Breast epithelium (tissue), 3 donors: ENCODE results near the gene PARP11.

Source experiments
- POLR2A ChIP-seq: fragments of 450-650 bp; IDR thresholded peaks from one replicate; pipeline ENCODE4 v1.6.1; 2016; ENCODE audit warnings: antibody characterized with exemption, mild to moderate bottlenecking, moderate library complexity
- POLR2AphosphoS5 ChIP-seq, 3 donors: sonication (generic); formaldehyde crosslinking; IDR thresholded peaks; one replicate each; pipeline ENCODE4 v1.6.1; 2017; ENCODE audit warnings: antibody characterized with exemption in 3 of 3
- TF ChIP-seq, protein P1 (sequence below), 3 donors: fragments of 450-650 bp; IDR thresholded peaks; one replicate each; pipeline ENCODE4 v1.5.1; 2016 to 2017; ENCODE audit warnings: antibody characterized with exemption in 3 of 3, mild to moderate bottlenecking in 3 of 3, moderate library complexity in 3 of 3

DNA sequence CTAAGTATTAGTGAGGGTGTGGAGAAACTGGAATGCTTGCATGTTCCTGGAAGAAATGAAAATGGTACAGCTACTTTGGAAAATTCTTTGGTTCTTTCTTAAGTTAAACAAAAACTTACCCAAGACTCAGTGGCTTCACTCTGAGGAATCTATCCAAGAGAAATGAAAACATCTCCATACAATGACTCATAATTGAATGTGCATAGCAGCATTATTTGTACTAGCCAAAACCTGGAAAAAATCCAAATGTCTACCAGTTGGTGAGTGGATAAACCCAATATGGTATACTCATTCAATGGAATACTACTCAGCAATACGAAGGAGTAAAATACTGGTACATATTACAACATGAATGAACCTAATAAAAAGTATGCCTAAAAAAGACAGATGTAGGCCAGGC is 102.3 kb downstream of the PARP11 start:
- TF ChIP-seq POLR2A: no peak
- TF ChIP-seq, protein P1, sequence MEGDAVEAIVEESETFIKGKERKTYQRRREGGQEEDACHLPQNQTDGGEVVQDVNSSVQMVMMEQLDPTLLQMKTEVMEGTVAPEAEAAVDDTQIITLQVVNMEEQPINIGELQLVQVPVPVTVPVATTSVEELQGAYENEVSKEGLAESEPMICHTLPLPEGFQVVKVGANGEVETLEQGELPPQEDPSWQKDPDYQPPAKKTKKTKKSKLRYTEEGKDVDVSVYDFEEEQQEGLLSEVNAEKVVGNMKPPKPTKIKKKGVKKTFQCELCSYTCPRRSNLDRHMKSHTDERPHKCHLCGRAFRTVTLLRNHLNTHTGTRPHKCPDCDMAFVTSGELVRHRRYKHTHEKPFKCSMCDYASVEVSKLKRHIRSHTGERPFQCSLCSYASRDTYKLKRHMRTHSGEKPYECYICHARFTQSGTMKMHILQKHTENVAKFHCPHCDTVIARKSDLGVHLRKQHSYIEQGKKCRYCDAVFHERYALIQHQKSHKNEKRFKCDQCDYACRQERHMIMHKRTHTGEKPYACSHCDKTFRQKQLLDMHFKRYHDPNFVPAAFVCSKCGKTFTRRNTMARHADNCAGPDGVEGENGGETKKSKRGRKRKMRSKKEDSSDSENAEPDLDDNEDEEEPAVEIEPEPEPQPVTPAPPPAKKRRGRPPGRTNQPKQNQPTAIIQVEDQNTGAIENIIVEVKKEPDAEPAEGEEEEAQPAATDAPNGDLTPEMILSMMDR (IDR thresholded peaks at IDR 0.05): no peak
- no peak for TF ChIP-seq POLR2AphosphoS5 (IDR thresholded peaks at IDR 0.05)
